Heart right ventricle (tissue), 16 donors: ENCODE data around the gene KCNAB2. TPM values are rescaled to one million over a fixed set of nuclear protein-coding genes. Genes with fewer than 3 reads are reported as not detected.

Experiments
- ATAC-seq, 8 donors: fragments of 200-7000 bp; cut with Tn5 transposase; one replicate each; pipeline ENCODE4 v1.9.1; 2020; ENCODE audit warnings: mild to moderate bottlenecking in 8 of 8, moderate library complexity in 8 of 8, moderate number of reproducible peaks in 1 of 8
- DNase-seq, 2 donors: peaks; one replicate each; pipeline ENCODE4 v3.0.0-alpha.2; 2020
- H3K27ac ChIP-seq, 10 donors: fragments of 200-600 bp; sonication (generic) in 2 of 10; one replicate each; pipeline versions ENCODE4 v1.5.0 to v1.8.0; 2020 to 2022; ENCODE audit warnings: mild to moderate bottlenecking in 3 of 10
- H3K27me3 ChIP-seq, 7 donors: fragments of 200-600 bp; one replicate each; pipeline ENCODE4 v1.8.0; 2021 to 2022; ENCODE audit warnings: mild to moderate bottlenecking in 2 of 7
- H3K36me3 ChIP-seq, 9 donors: fragments of 200-600 bp; sonication (generic) in 1 of 9; one replicate each; pipeline versions ENCODE4 v1.5.0 to v1.8.0; 2020 to 2022; ENCODE audit warnings: mild to moderate bottlenecking in 2 of 9
- H3K4me1 ChIP-seq, 9 donors: fragments of 200-600 bp; sonication (generic) in 1 of 9; one replicate each; pipeline versions ENCODE4 v1.5.0 to v1.8.0; 2020 to 2022; ENCODE audit warnings: mild to moderate bottlenecking in 4 of 9
- H3K4me3 ChIP-seq, 10 donors: fragments of 200-600 bp; sonication (generic) in 2 of 10; one replicate each; pipeline versions ENCODE4 v1.5.0 to v1.8.0; 2020 to 2022; ENCODE audit warnings: mild to moderate bottlenecking in 7 of 10, moderate library complexity in 2 of 10
- H3K9me3 ChIP-seq, 11 donors: fragments of 200-600 bp in 10 of 11; sonication (generic) in 2 of 11; one replicate each; pipeline versions ENCODE4 v1.5.0 to v1.8.0; 2013 to 2022; ENCODE audit warnings: mild to moderate bottlenecking in 2 of 11, control low read depth in 1 of 11, moderate library complexity in 1 of 11
- CTCF ChIP-seq, 9 donors: fragments of 200-600 bp; sonication (generic) in 2 of 9; IDR thresholded peaks; one replicate each; pipeline versions ENCODE4 v1.5.0 to v1.8.0; 2021 to 2022; ENCODE audit warnings: antibody characterized with exemption in 9 of 9, mild to moderate bottlenecking in 5 of 9, moderate library complexity in 1 of 9
- WGBS, 2 donors: extraction: QIAGEN DNeasy Blood & Tissue Kit; methylation state at CpG; one replicate each; pipeline ENCODE4 v1.1.7; 2013; ENCODE audit warnings: inconsistent platforms in 1 of 2; 5-methylcytosine and 5-hydroxymethylcytosine counted together
- intact Hi-C, 10 donors: fragments of 100-400 bp; cut with DNase I; formaldehyde crosslinking; loops; one replicate each; pipeline versions ENCODE4 v1.11.1 to v1.14.2; 2022
- polyA plus RNA-seq, 2 donors: library from polyadenylated mRNA; stranded (reverse); fragments of 200-250 nt; gene quantifications; one replicate each; pipeline ENCODE4 v1.2.3, GENCODE V29; 2013
- total RNA-seq, 10 donors: library from RNA; stranded (reverse); fragmentation: NEBNext Ultra II Directional in 3 of 10; extraction: Animal tissue kit (Norgen Biotek cat#: 25700) in 3 of 10; gene quantifications; one replicate each; pipeline versions ENCODE4 v1.2.1 to v1.2.4, GENCODE V29; 2021 to 2023
- donor health status: Arrhythmogenic right ventricular cardiomyopathy.
- donor health status: ischemic (EF 13 %, LVEDD 7.1; RV severe dilation, severe dysfunction).
- donor health status: healthy with polysubstance abuse.
- donor health status: DM: no; HTN: yes; CAD: no.
- donor health status: DM: no; HTN: no; CAD: no.
- donor health status: ischemic (EF 25% LVEDD 6.9; RV normal size, moderate dysfunction).
- donor health status: ischemic (EF 25% LVEDD 5.7; RV mildly dilated, moderate dysfunction).
- donor health status: healthy.
- donor health status: DM: yes; HTN: yes; CAD: no.
- donor health status: Ischemic cardiomyopathy.
- donor health status: ischemic (EF 35%, LVEDD 5.7; RV mildly dilated, moderate dysfunction).
- donor health status: nonischemic (EF 11% LVEDD 7.7; RV severe dilation, severe dysfunction).
- donor health status: DM: yes; HTN: yes; CAD: no.
- donor health status: PGD.
- donor health status: ischemic (EF 29% LVEDD 5.4; RV normal size, mild dysfunction).
- donor health status: nonischemic (EF 23%, LVEDD 6.1; RV moderate dilation, normal function).

Gene KCNAB2
- total and polyA plus RNA-seq, 12 donors, result 4.7 to 41.5 (median 21.8) TPM

- no peaks in the 10 kb centered on the region for H3K27me3 ChIP-seq
- no peak overlapping the region for H3K27ac ChIP-seq
- no peak for TF ChIP-seq CTCF (IDR thresholded peaks at IDR 0.05)
- H3K4me1 ChIP-seq, result peaks cover 0 to 18% (median 0%) of the 10 kb centered on the region in 9 donors
- no peaks in the 10 kb centered on the region for H3K9me3 ChIP-seq
- ATAC-seq, result no peak
- WGBS, 2 donors, result 65 to 73% methylated on average over 12 of the region's 12 CpGs
- H3K36me3 ChIP-seq, result peaks cover 0 to 23% (median 0%) of the 10 kb centered on the region in 9 donors
- intact Hi-C loops, result no loop called here
- no peak overlapping the region for H3K4me3 ChIP-seq
- no peak for DNase-seq
Observed at GRCh38 chr1:6035719-6036118, 10.0 kb upstream of the KCNAB2 start.

GRCh38 chr1:6037338-6037762 lies 8.3 kb upstream of the KCNAB2 start:
- Histone ChIP-seq H3K36me3 (peaks cover 0 to 39% (median 0%) of the 10 kb centered on the region in 9 donors), H3K4me3 (no peak overlapping the region), H3K27ac (no peak overlapping the region), H3K4me1 (peaks cover 0 to 15% (median 0%) of the 10 kb centered on the region in 9 donors), H3K9me3 (no peaks in the 10 kb centered on the region), H3K27me3 (no peaks in the 10 kb centered on the region)
- intact Hi-C loops, result no loop called here
- ATAC-seq, result peak in 1 of 8 donors; percentile 29
- 28 to 31% methylated on average over 9 of the region's 9 CpGs for WGBS, 2 donors
- no peak for TF ChIP-seq CTCF (IDR thresholded peaks at IDR 0.05)
- peak in 1 of 2 donors; percentile 20 for DNase-seq

- Histone ChIP-seq H3K36me3 (peaks cover 0 to 50% (median 0%) of the 10 kb centered on the region in 9 donors), H3K4me1 (peaks cover 0 to 15% (median 0%) of the 10 kb centered on the region in 9 donors), H3K9me3 (no peaks in the 10 kb centered on the region), H3K4me3 (no peak overlapping the region), H3K27ac (no peak overlapping the region), H3K27me3 (no peaks in the 10 kb centered on the region)
- ATAC-seq (no peak), DNase-seq (no peak)
- 69 to 75% methylated on average over 7 of the region's 7 CpGs for WGBS, 2 donors
- no peak for TF ChIP-seq CTCF (IDR thresholded peaks at IDR 0.05)
- intact Hi-C loops, result no loop called here
Observed at GRCh38 chr1:6038603-6039002, 7.1 kb upstream of the KCNAB2 start.

- no peaks in the 10 kb centered on the region for H3K27me3 ChIP-seq
- no peak overlapping the region for H3K4me3 ChIP-seq
- no peaks in the 10 kb centered on the region for H3K9me3 ChIP-seq
- H3K36me3 ChIP-seq, result peaks cover 0 to 55% (median 0%) of the 10 kb centered on the region in 9 donors
- intact Hi-C loops, result no loop called here
- no peak for DNase-seq
- ATAC-seq, result no peak
- TF ChIP-seq CTCF (IDR thresholded peaks at IDR 0.05), result no peak
- 87 to 88% methylated on average over 15 of the region's 15 CpGs for WGBS, 2 donors
- peaks cover 0 to 15% (median 0%) of the 10 kb centered on the region in 9 donors for H3K4me1 ChIP-seq
- H3K27ac ChIP-seq, result no peak overlapping the region
Observed at GRCh38 chr1:6039031-6039430, 6.7 kb upstream of the KCNAB2 start.
